Activated CD4-positive, alpha-beta memory T cell treated with anti-CD3 and anti-CD28 coated beads for 36 hours (primary cell): ENCODE data around the gene TPBGL. TPM values are rescaled to one million over a fixed set of nuclear protein-coding genes. Genes with fewer than 3 reads are reported as not detected.
A peak's percentile ranks its signal among the peaks of the same experiment; 100 is the strongest.

ENCODE experiments used
- CTCF ChIA-PET: fragments of 350-600 bp; sonication (Branson Sonifier 250); formaldehyde crosslinking; loops from one replicate; lab custom pipeline; 2021; ENCODE audit warnings: antibody characterized with exemption, inconsistent platforms; lab: Charles Lee
- POLR2A ChIA-PET: fragments of 350-600 bp; sonication (Branson Sonifier 250); formaldehyde crosslinking; loops from one replicate; lab custom pipeline; 2021; ENCODE audit warnings: antibody characterized with exemption; lab: Charles Lee
- DNase-seq: peaks from one replicate; pipeline ENCODE4 v3.0.0-alpha.2; 2020
- H3K27ac Mint-ChIP-seq: one replicate; pipeline ENCODE4 v1.8.0; 2021; ENCODE audit warnings: mixed read lengths
- H3K27me3 Mint-ChIP-seq: one replicate; pipeline ENCODE4 v1.8.0; 2021; ENCODE audit warnings: mixed read lengths
- H3K36me3 Mint-ChIP-seq: one replicate; pipeline ENCODE4 v1.8.0; 2021; ENCODE audit warnings: mixed read lengths
- H3K4me1 Mint-ChIP-seq: one replicate; pipeline ENCODE4 v1.8.0; 2021; ENCODE audit warnings: low read depth, mixed read lengths
- H3K4me3 Mint-ChIP-seq: one replicate; pipeline ENCODE4 v1.8.0; 2021; ENCODE audit warnings: mild to moderate bottlenecking, mixed read lengths
- H3K9me3 Mint-ChIP-seq: one replicate; pipeline ENCODE4 v1.8.0; 2021; ENCODE audit warnings: mixed read lengths
- intact Hi-C: fragments of 100-400 bp; cut with micrococcal nuclease; formaldehyde crosslinking; loops from one replicate; pipeline ENCODE4 v1.15.1; 2023
- total RNA-seq, 2 experiments: library from RNA; stranded (reverse); gene quantifications; one replicate each; pipeline ENCODE4 v1.2.3, GENCODE V29; 2021

Gene TPBGL
- total RNA-seq, 2 experiments from 2014 or later = 0.07 TPM; not detected in 1

GRCh38 chr11:75200051-75200450 lies 40.5 kb upstream of the TPBGL start:
- H3K9me3 Mint-ChIP-seq = no peaks in the 10 kb centered on the region
- H3K4me1 Mint-ChIP-seq = no peaks in the 10 kb centered on the region
- no peak overlapping the region for H3K27ac Mint-ChIP-seq
- H3K27me3 Mint-ChIP-seq = no peaks in the 10 kb centered on the region
- no peak for DNase-seq
- H3K36me3 Mint-ChIP-seq = no peaks in the 10 kb centered on the region
- ChIA-PET CTCF (interaction anchor here (12.5 kb wide), 1 partner anchor 60 kb away, joined by 559 read pairs; no protein-coding TSS in a partner anchor), POLR2A (no interaction called here)
- intact Hi-C loops = no loop called here
- H3K4me3 Mint-ChIP-seq = no peak overlapping the region

- intact Hi-C loops = no loop called here
- POLR2A ChIA-PET = no interaction called here
- no peaks in the 10 kb centered on the region for H3K4me1 Mint-ChIP-seq
- H3K36me3 Mint-ChIP-seq = no peaks in the 10 kb centered on the region
- no peaks in the 10 kb centered on the region for H3K27me3 Mint-ChIP-seq
- no peak for DNase-seq
- CTCF ChIA-PET = interaction anchor here (0.6 to 12.5 kb wide), 2 partner anchors 60 to 332 kb away, joined by 3 to 559 read pairs; no protein-coding TSS in a partner anchor
- no peaks in the 10 kb centered on the region for H3K9me3 Mint-ChIP-seq
- no peak overlapping the region for H3K27ac Mint-ChIP-seq
- H3K4me3 Mint-ChIP-seq = no peak overlapping the region
These were observed 40.0 kb upstream of the TPBGL start for GRCh38 chr11:75200531-75200930.

GRCh38 chr11:75201771-75202170 lies 38.8 kb upstream of the TPBGL start:
- ChIA-PET CTCF (interaction anchor here (1.6 to 12.5 kb wide), 3 partner anchors 47 to 179 kb away, joined by 5 to 559 read pairs (median 62); no protein-coding TSS in a partner anchor), POLR2A (no interaction called here)
- intact Hi-C loops = no loop called here
- Mint-ChIP-seq H3K9me3 (no peaks in the 10 kb centered on the region), H3K4me1 (no peaks in the 10 kb centered on the region), H3K36me3 (no peaks in the 10 kb centered on the region), H3K27me3 (no peaks in the 10 kb centered on the region), H3K4me3 (no peak overlapping the region), H3K27ac (no peak overlapping the region)
- DNase-seq = no peak

GRCh38 chr11:75202195-75202594 lies 38.4 kb upstream of the TPBGL start:
- no peak overlapping the region for H3K27ac Mint-ChIP-seq
- DNase-seq = no peak
- H3K9me3 Mint-ChIP-seq = no peaks in the 10 kb centered on the region
- intact Hi-C loops = no loop called here
- no peaks in the 10 kb centered on the region for H3K4me1 Mint-ChIP-seq
- ChIA-PET CTCF (interaction anchor here (1.6 to 12.5 kb wide), 3 partner anchors 47 to 180 kb away, joined by 5 to 559 read pairs (median 62); no protein-coding TSS in a partner anchor), POLR2A (no interaction called here)
- H3K36me3 Mint-ChIP-seq = no peaks in the 10 kb centered on the region
- no peak overlapping the region for H3K4me3 Mint-ChIP-seq
- no peaks in the 10 kb centered on the region for H3K27me3 Mint-ChIP-seq

- Mint-ChIP-seq H3K4me1 (no peaks in the 10 kb centered on the region), H3K27me3 (no peaks in the 10 kb centered on the region), H3K36me3 (no peaks in the 10 kb centered on the region), H3K4me3 (no peak overlapping the region), H3K9me3 (no peaks in the 10 kb centered on the region), H3K27ac (no peak overlapping the region)
- no peak for DNase-seq
- intact Hi-C loops = no loop called here
- ChIA-PET POLR2A (no interaction called here), CTCF (interaction anchor here (1.0 to 12.5 kb wide), 8 partner anchors 12 to 227 kb away, joined by 3 to 559 read pairs (median 12); partner anchors contain the start of gene SLCO2B1)
These were observed 37.4 kb upstream of the TPBGL start for GRCh38 chr11:75203138-75203537.

GRCh38 chr11:75203641-75204011 lies 36.9 kb upstream of the TPBGL start:
- no peaks in the 10 kb centered on the region for H3K36me3 Mint-ChIP-seq
- CTCF ChIA-PET = interaction anchor here (1.0 to 12.5 kb wide), 10 partner anchors 13 to 273 kb away, joined by 3 to 559 read pairs (median 18); partner anchors contain the start of gene SLCO2B1
- H3K27ac Mint-ChIP-seq = no peak overlapping the region
- H3K9me3 Mint-ChIP-seq = no peaks in the 10 kb centered on the region
- POLR2A ChIA-PET = no interaction called here
- intact Hi-C loops = loop anchor here (2.0 kb wide), 1 partner anchor 275 kb away; no protein-coding TSS in a partner anchor
- H3K27me3 Mint-ChIP-seq = no peaks in the 10 kb centered on the region
- no peak for DNase-seq
- H3K4me1 Mint-ChIP-seq = no peaks in the 10 kb centered on the region
- no peak overlapping the region for H3K4me3 Mint-ChIP-seq

GRCh38 chr11:75204012-75204674 lies 36.4 kb upstream of the TPBGL start:
- no peak for DNase-seq
- CTCF ChIA-PET = interaction anchor here (0.7 to 12.5 kb wide), 48 partner anchors 9 to 502 kb away, joined by 3 to 559 read pairs (median 4); partner anchors contain the start of genes NEU3, SLCO2B1 and TPBGL
- POLR2A ChIA-PET = interaction anchor here (0.5 to 1.1 kb wide), 2 partner anchors 64 to 877 kb away, joined by 3 to 4 read pairs; no protein-coding TSS in a partner anchor
- Mint-ChIP-seq H3K9me3 (no peaks in the 10 kb centered on the region), H3K27me3 (no peaks in the 10 kb centered on the region), H3K27ac (no peak overlapping the region), H3K4me3 (no peak overlapping the region), H3K4me1 (no peaks in the 10 kb centered on the region), H3K36me3 (no peaks in the 10 kb centered on the region)
- intact Hi-C loops = loop anchor here (2.0 kb wide), 1 partner anchor 275 kb away; no protein-coding TSS in a partner anchor

- Mint-ChIP-seq H3K9me3 (no peaks in the 10 kb centered on the region), H3K36me3 (no peaks in the 10 kb centered on the region), H3K4me3 (no peak overlapping the region), H3K27ac (no peak overlapping the region), H3K27me3 (no peaks in the 10 kb centered on the region), H3K4me1 (no peaks in the 10 kb centered on the region)
- DNase-seq = peak; percentile 90
- CTCF ChIA-PET = interaction anchor here (0.5 to 12.5 kb wide), 53 partner anchors 9 to 503 kb away, joined by 3 to 559 read pairs (median 4); partner anchors contain the start of genes NEU3, SLCO2B1 and TPBGL
- intact Hi-C loops = loop anchor here (1.0 to 2.0 kb wide), 3 partner anchors 62 to 276 kb away; no protein-coding TSS in a partner anchor
- POLR2A ChIA-PET = interaction anchor here (0.5 to 1.1 kb wide), 3 partner anchors 61 to 877 kb away, joined by 3 to 4 read pairs (median 3); no protein-coding TSS in a partner anchor
These were observed 35.6 kb upstream of the TPBGL start for GRCh38 chr11:75204685-75205563.

- Mint-ChIP-seq H3K36me3 (no peaks in the 10 kb centered on the region), H3K9me3 (no peaks in the 10 kb centered on the region), H3K27me3 (no peaks in the 10 kb centered on the region), H3K4me1 (no peaks in the 10 kb centered on the region), H3K4me3 (no peak overlapping the region), H3K27ac (no peak overlapping the region)
- ChIA-PET CTCF (interaction anchor here (0.5 to 12.5 kb wide), 48 partner anchors 9 to 416 kb away, joined by 3 to 559 read pairs (median 4); partner anchors contain the start of genes NEU3, SLCO2B1 and TPBGL), POLR2A (interaction anchor here (0.6 to 1.1 kb wide), 2 partner anchors 62 to 65 kb away, joined by 3 to 4 read pairs; no protein-coding TSS in a partner anchor)
- intact Hi-C loops = loop anchor here (1.0 to 2.0 kb wide), 3 partner anchors 62 to 277 kb away; no protein-coding TSS in a partner anchor
- DNase-seq = no peak
These were observed 35.0 kb upstream of the TPBGL start for GRCh38 chr11:75205564-75206020.

GRCh38 chr11:75208446-75208845 lies 32.1 kb upstream of the TPBGL start:
- no peak for DNase-seq
- ChIA-PET POLR2A (no interaction called here), CTCF (interaction anchor here (1.0 to 12.5 kb wide), 4 partner anchors 33 to 184 kb away, joined by 4 to 559 read pairs (median 55); partner anchors contain the start of gene TPBGL)
- peaks cover 5% of the 10 kb centered on the region for H3K27me3 Mint-ChIP-seq
- intact Hi-C loops = no loop called here
- H3K4me1 Mint-ChIP-seq = no peaks in the 10 kb centered on the region
- no peaks in the 10 kb centered on the region for H3K9me3 Mint-ChIP-seq
- H3K36me3 Mint-ChIP-seq = no peaks in the 10 kb centered on the region
- no peak overlapping the region for H3K4me3 Mint-ChIP-seq
- no peak overlapping the region for H3K27ac Mint-ChIP-seq

- H3K4me1 Mint-ChIP-seq = no peaks in the 10 kb centered on the region
- no peak overlapping the region for H3K27ac Mint-ChIP-seq
- intact Hi-C loops = no loop called here
- no peak for DNase-seq
- H3K9me3 Mint-ChIP-seq = no peaks in the 10 kb centered on the region
- POLR2A ChIA-PET = no interaction called here
- no peaks in the 10 kb centered on the region for H3K36me3 Mint-ChIP-seq
- CTCF ChIA-PET = interaction anchor here (1.0 to 2.4 kb wide), 4 partner anchors 29 to 72 kb away, joined by 4 to 12 read pairs (median 8); no protein-coding TSS in a partner anchor
- H3K27me3 Mint-ChIP-seq = peaks cover 14% of the 10 kb centered on the region
- no peak overlapping the region for H3K4me3 Mint-ChIP-seq
These were observed 28.2 kb upstream of the TPBGL start for GRCh38 chr11:75212411-75212810.
